Globus pallidus (tissue), 1 donor: ENCODE results near the gene SPC25.
"Not testable (repeated sequence)": the region's sequence is repeated elsewhere in the genome, so short reads cannot be mapped to it uniquely, and the experiment has no call there.

Experiments
- DNase-seq: peaks from one replicate; pipeline ENCODE4 v3.0.0-alpha.2; 2015; ENCODE audit warnings: low spot score

Gene SPC25

DNA sequence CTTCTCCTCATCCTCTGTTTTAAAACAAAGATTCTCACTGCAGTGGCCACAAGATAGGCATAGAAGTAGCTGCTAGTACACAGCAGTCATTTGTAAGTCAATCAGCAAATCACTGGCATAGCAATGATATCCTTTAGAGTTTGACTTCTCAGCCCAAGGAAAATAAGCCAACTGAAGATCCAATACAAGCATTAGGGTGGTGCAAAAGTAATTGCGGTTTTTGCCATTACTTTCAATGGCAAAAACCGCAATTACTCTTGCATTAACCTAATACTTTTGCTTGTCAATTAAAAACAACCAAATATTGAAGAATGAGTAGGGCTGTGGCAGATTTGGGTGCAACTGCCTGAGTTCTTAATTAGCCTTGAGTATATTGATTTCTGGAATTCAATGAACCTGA, 13.7 kb upstream of the SPC25 start:
- DNase-seq = no peak

GRCh38 chr2:168901003-168901402, 10.8 kb upstream of the SPC25 start, which contains the start of gene G6PC2:
TSS of gene G6PC2 (plus strand) at chr2:168901291. CDS start at chr2:168901332, 41 bp downstream.
- DNase-seq = no peak

GRCh38 chr2:168897449-168897848, 7.2 kb upstream of the SPC25 start:
- no peak for DNase-seq

DNA sequence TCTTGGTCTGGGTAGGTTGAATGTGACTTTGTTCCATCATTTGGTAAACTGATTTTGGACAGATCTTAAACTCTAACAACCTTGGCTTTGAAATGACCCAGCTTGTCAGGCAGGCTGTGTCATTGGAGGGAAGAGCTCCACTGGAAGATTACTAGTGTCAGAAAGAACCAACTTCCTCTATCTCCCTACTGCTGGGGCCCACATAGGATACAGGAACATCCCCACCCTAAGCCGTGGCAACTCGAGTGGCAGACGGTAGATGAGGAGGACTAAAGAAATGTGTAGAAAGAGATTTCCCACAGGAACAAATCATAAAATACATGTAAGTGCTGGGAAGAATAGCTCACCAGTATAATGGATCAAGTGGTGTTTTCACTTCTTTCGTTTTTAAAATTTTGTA, 6.6 kb upstream of the SPC25 start:
- DNase-seq = no peak

DNA sequence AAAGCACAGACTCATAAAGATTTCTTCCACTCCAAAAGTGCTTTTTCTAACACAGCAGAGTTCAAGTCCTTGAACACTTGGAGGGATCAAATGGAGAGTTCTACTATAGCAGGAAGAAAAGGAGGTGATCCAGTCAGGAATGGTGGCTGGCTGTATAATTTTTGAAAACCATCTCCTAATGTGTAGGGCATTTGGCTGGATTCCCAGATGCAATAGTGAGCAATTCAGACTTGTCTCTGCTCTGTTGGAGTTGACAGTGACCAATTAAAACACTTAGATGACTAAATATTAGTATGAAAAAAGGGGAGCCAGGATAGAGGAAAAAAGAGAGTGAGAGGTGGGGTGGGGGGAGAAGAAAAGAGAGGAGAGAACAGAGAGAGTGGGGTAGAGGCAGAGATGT, 5.5 kb upstream of the SPC25 start:
- no peak for DNase-seq

- no peak for DNase-seq
Measured at GRCh38 chr2:168894720-168895119, 4.5 kb upstream of the SPC25 start.

DNA sequence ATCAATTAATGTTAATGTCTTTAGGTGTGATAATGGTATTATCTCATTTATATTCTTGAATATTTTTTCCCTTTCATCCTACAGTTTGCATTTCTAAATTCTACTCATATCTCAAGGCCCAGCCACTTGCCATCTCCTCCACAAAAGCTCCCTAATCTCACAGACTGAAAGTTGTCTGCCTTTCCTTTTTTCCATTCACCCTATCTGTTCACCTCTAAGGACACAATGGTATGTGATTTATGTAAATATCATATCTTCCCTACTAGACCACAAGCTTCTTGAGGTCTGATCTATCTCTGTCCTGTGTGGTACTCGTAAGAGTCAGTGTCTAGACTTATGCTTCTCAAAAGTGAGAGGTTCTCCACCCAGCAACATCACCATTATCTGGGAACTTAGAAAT, 3.9 kb upstream of the SPC25 start:
- DNase-seq = no peak

DNA sequence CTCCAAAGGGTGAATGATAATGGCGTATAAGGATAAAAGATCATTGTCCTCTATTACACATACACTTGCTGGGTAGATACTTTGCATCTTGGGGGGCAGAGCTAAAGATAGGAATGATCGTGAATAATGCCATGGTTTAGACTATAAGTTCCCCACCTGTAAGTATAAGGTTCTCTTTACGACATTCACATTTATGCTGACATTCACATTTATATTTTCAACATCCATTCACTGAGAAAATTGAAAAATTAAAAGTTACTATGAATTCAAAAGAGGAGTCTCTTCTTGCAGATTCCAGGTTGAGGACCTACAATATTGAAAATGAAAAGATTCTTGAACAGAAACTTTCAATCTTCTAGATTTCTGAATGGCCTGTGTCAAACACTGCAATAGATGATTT, 2.1 kb upstream of the SPC25 start:
- DNase-seq = no peak

DNA sequence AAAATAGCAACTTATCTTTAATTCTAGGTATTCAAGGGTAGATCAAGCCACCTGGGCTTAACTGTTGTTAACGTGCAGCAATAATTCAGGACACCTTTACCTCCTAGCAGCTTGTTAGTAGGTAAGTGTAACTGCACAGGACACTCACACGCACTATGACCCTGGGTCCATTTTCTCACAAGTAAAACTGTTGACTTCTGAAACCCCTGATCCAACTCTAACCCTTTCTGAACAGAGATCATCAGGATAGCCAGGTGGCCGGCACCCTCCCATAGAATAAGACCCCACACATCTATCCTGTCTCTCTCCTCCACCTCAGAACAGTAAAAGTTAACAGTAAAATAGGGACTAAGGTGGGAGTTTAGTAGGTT, 610 bp downstream of the SPC25 start:
- DNase-seq = no peak

DNA sequence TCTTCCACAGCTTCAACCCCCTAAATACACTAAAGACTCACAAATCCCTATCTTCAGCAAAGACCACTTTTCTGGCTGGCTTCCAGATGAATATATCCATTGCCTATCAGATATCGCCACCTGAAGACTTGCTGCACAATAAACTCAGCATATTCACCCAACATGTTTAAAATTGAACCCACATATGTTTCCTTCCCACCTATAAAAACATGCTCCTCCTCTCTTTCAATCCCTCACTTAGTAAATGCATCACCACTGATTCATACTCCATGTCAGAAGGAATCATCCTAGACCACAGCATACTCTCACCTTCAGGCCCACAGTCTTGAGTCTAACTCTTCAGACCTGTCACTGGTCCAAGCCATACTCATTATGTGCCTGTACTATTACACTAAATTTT, 5.3 kb downstream of the SPC25 start:
- no peak for DNase-seq

GRCh38 chr2:168882163-168882562, 8.1 kb downstream of the SPC25 start:
- not testable (repeated sequence) for DNase-seq

- DNase-seq = no peak
Measured at GRCh38 chr2:168874368-168875054, 15.7 kb downstream of the SPC25 start.

DNA sequence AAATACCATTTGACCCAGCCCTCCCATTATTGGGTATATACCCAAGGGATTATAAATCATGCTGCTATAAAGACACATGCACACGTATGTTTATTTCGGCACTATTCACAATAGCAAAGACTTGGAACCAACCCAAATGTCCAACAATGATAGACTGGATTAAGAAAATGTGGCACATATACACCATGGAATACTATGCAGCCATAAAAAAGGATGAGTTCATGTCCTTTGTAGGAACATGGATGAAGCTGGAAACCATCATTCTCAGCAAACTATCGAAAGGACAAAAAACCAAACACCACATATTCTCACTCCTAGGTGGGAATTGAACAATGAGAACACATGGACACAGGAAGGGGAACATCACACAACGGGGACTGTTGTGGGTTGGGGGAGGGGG, 19.4 kb downstream of the SPC25 start:
- DNase-seq = not testable (repeated sequence)

DNA sequence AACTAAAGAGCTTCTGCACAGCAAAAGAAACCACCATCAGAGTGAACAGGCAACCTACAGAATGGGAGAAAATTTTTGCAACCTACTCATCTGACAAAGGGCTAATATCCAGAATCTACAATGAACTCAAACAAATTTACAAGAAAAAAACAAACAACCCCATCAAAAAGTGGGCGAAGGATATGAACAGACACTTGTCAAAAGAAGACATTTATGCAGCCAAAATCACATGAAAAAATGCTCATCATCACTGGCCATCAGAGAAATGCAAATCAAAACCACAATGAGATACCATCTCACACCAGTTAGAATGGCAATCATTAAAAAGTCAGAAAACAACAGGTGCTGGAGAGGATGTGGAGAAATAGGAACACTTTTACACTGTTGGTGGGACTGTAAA, 19.9 kb downstream of the SPC25 start:
- DNase-seq = not testable (repeated sequence)

- DNase-seq = not testable (repeated sequence)
Measured at GRCh38 chr2:168867164-168867563, 23.1 kb downstream of the SPC25 start.

DNA sequence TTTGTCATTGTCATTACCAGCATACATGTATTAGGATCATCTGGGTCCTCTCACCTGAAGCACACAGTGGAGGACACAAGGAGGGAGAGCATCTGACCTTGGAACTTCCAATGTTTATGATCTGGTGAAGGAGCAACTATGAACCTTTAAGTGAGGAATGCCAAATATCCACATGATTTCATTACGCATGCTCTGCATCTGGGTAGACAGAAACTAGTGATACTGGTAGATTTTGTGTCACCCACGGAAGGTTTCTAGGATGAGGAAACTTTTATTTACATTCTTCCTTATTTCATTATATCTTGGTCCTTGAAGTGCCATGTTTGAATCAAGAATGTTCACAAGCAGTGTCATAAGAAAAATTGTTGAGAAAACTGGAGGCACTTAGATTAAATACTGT, 32.1 kb downstream of the SPC25 start:
- DNase-seq = no peak

DNA sequence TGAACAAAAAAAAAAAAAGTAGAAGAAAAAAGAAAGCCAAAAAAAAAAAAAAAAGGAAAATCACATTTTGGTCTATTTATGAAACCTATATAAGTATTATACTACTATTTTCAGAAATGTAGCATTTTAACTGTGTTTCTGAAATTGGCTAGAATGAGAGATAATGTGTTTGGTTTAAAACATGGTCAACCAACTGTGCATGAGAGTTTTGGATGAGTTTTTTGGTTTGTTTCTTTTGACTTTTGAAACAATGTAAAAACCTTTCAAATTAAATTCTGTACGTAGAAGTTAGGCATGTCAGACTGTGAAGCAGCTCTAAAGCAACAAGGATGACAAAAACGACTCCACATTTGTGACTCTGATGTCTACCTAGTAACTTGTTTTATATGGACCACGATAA, 34.6 kb downstream of the SPC25 start:
- no peak for DNase-seq

GRCh38 chr2:168854651-168855050, 35.6 kb downstream of the SPC25 start:
- no peak for DNase-seq

DNA sequence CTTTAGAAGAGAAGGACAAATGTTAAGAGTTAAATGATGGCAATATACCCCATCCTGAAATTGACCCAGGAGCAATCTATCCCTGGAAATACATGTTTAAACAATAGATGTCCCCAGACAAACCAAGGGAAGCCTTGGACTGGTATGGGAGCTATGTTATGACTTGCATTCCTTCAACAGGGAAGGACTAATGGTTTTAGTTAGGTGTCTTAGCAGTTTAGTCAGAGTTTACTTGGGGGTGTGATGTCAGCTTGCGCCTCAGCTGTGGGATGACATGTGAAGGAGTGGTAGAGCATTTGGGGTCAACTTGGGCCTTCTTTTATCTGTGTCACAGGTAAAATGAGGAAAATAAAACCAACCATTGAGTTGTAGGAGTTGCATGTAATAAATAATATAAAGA, 36.8 kb downstream of the SPC25 start:
- no peak for DNase-seq

DNA sequence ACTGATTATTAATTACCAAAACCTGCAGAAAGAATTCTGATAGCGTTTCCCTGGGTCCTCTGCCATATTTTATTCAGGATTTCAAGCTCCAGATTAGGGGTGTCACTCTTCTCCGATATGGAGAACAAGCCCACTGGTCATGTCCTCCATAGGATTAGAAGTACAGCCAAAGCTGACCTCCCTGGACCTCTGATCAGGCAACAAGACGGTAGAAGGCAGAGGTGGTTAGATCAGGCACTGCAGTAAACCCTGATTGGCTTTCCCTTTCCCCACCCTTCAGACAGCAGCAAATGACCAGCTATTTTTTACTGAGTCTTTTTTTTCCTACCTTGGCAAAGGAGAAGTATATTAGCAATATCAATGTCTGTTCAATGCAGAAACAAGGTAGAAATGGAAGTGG, 37.7 kb downstream of the SPC25 start:
- no peak for DNase-seq

- DNase-seq = no peak
Measured at GRCh38 chr2:168851674-168852320, 38.4 kb downstream of the SPC25 start.

DNA sequence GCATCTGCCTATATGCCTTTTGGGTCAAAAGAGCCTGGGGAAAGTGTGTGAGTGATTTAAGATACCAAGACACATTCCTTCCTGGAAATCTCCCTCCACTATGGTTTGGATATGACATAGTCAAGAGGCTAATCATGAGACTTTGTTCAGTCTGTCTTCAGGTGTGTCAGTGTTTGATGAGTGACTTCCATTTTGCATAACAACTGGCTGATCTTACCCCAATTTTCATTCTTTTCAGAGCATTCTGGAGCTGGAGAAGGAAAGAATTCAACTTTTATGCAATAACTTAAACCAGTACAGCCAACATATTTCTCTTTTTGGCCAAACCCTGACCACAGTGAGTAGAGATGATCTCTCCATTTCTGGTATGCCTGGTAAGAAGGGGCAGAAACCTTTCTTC, 39.4 kb downstream of the SPC25 start:
- DNase-seq = no peak

GRCh38 chr2:168849610-168850009, 40.6 kb downstream of the SPC25 start:
- DNase-seq = no peak

- no peak for DNase-seq
Measured at GRCh38 chr2:168848225-168848624, 42.0 kb downstream of the SPC25 start.
